Vagina (tissue), 2 donors: ENCODE measurements around the gene ZCCHC7. TPM values are rescaled to one million over a fixed set of nuclear protein-coding genes. Genes with fewer than 3 reads are reported as not detected.

ENCODE experiments used
- DNase-seq, 2 donors: peaks; one replicate each; pipeline ENCODE4 v3.0.0-alpha.2; 2017; ENCODE audit errors: extremely low spot score in 2 of 2
- H3K27ac ChIP-seq: fragments of 200-600 bp; sonication (generic); one replicate; pipeline ENCODE4 v1.5.1; 2019
- H3K27me3 ChIP-seq: fragments of 200-600 bp; sonication (generic); one replicate; pipeline ENCODE4 v1.5.1; 2019
- H3K36me3 ChIP-seq, 2 donors: fragments of 200-600 bp; sonication (generic); one replicate each; pipeline ENCODE4 v1.5.1; 2017 to 2019
- H3K4me1 ChIP-seq: fragments of 200-600 bp; sonication (generic); one replicate; pipeline ENCODE4 v1.5.1; 2019
- H3K4me3 ChIP-seq, 2 donors: fragments of 200-600 bp; sonication (generic); 1 replicate in 1 of 2; 2 replicates in 1 of 2; pipeline ENCODE4 v1.5.1; 2016 to 2019
- H3K9me3 ChIP-seq: fragments of 200-600 bp; sonication (generic); one replicate; pipeline ENCODE4 v1.5.1; 2019
- CTCF ChIP-seq, 3 experiments: fragments of 450-650 bp in 2 of 3; fragments of 200-600 bp in 1 of 3; sonication (generic) in 1 of 3; IDR thresholded peaks; one replicate each; pipeline ENCODE4 v1.5.1; 2017 to 2019; ENCODE audit warnings: antibody characterized with exemption in 3 of 3, mild to moderate bottlenecking in 2 of 3, moderate library complexity in 2 of 3
- POLR2A ChIP-seq, 2 donors: fragments of 450-650 bp; IDR thresholded peaks; one replicate each; pipeline ENCODE4 v1.6.1; 2017; ENCODE audit warnings: antibody characterized with exemption in 2 of 2, mild to moderate bottlenecking in 2 of 2, moderate library complexity in 2 of 2
- POLR2AphosphoS5 ChIP-seq, 2 donors: sonication (generic); formaldehyde crosslinking; IDR thresholded peaks; one replicate each; pipeline ENCODE4 v1.9.0; 2017; ENCODE audit warnings: antibody characterized with exemption in 2 of 2, mild to moderate bottlenecking in 2 of 2, low read depth in 1 of 2; ENCODE audit not compliant: insufficient read depth in 1 of 2
- intact Hi-C: fragments of 100-400 bp; cut with DNase I; formaldehyde crosslinking; loops from one replicate; pipeline ENCODE4 v1.15.1; 2023
- total RNA-seq: library from RNA; depleted of rRNA; stranded (reverse); fragments of >200 nt; gene quantifications from one replicate; pipeline ENCODE4 v1.2.3, GENCODE V29; 2016

Gene ZCCHC7
- total RNA-seq, 1 donor from 2014 or later: 15.2 TPM

DNA sequence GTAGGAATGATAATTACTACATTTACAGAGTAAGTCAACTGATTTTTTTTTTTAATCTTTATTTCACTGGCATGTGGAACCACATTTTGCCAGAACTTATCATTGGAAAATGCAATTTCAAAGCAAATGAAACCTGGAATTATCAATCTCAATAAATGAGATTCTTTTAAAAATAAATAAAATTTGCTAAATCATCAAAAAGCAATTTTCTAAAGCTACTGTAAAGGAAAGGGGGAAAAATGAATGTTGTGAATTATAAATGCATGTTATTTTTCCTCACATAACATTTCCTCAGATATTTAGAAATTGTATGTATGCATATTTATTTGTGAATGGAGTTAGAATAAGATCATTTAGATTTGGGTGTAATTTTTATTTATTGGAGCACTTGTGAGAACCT lies 212.2 kb downstream of the ZCCHC7 start:
- no peaks in the 10 kb centered on the region for H3K36me3 ChIP-seq
- no peaks in the 10 kb centered on the region for H3K4me1 ChIP-seq
- no peak overlapping the region for H3K4me3 ChIP-seq
- H3K27me3 ChIP-seq: no peaks in the 10 kb centered on the region
- TF ChIP-seq POLR2A (IDR thresholded peaks at IDR 0.05): no peak
- no peak for TF ChIP-seq CTCF (IDR thresholded peaks at IDR 0.05)
- no peak for TF ChIP-seq POLR2AphosphoS5 (IDR thresholded peaks at IDR 0.05; ENCODE audit: insufficient read depth in 1 of 2, low read depth in 1 of 2)
- H3K9me3 ChIP-seq: no peaks in the 10 kb centered on the region
- no peak for DNase-seq
- intact Hi-C loops: no loop called here
- no peak overlapping the region for H3K27ac ChIP-seq

- Histone ChIP-seq H3K4me1 (no peaks in the 10 kb centered on the region), H3K36me3 (no peaks in the 10 kb centered on the region), H3K4me3 (no peak overlapping the region), H3K27me3 (no peaks in the 10 kb centered on the region), H3K9me3 (no peaks in the 10 kb centered on the region), H3K27ac (no peak overlapping the region)
- no peak for DNase-seq
- intact Hi-C loops: no loop called here
- TF ChIP-seq POLR2AphosphoS5 (IDR thresholded peaks at IDR 0.05; ENCODE audit: insufficient read depth in 1 of 2, low read depth in 1 of 2) (no peak), CTCF (IDR thresholded peaks at IDR 0.05) (no peak), POLR2A (IDR thresholded peaks at IDR 0.05) (no peak)
Observed at GRCh38 chr9:37333288-37333687, 212.9 kb downstream of the ZCCHC7 start.

DNA sequence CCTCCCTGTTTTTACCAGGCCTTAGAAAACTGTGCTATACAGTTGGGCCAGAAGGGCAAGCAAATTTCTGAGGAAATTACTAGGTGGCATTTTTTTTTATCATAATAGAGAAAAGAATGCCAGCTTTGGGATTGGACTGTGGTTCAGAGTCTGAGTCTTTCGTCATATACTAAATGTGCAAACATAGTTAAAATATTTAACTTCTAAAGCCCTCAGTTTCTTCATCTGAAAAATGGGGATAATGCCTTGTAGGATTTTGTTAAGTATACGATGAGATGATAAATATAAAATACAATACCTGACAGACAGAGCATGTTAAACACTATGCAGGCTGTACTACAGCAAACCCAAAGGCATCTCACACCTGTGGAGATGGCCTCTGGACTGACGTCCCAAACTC lies 214.9 kb downstream of the ZCCHC7 start:
- DNase-seq: no peak
- Histone ChIP-seq H3K4me1 (no peaks in the 10 kb centered on the region), H3K27ac (no peak overlapping the region), H3K36me3 (no peaks in the 10 kb centered on the region), H3K9me3 (no peaks in the 10 kb centered on the region), H3K27me3 (no peaks in the 10 kb centered on the region), H3K4me3 (no peak overlapping the region)
- TF ChIP-seq POLR2A (IDR thresholded peaks at IDR 0.05) (no peak), POLR2AphosphoS5 (IDR thresholded peaks at IDR 0.05; ENCODE audit: insufficient read depth in 1 of 2, low read depth in 1 of 2) (no peak), CTCF (IDR thresholded peaks at IDR 0.05) (no peak)
- intact Hi-C loops: no loop called here

DNA sequence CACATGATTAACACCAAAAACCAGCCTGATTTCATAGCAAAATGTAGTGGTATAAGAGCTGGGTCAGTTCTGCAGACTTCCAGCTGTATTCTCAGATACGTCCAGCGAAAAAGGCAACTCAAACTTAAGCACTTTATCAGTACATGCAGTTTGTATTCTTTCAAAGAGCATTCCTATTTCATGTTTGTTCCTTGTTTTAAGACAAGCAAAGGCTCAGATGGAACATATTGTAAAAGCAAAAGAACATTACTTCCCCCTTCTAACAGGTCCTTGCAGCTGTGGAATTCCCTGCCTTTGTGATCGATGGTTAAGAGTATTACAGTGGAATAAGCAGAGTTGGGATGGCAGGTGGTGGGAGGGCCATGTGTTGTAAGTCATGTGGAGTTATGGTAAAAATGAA lies 215.8 kb downstream of the ZCCHC7 start:
- Histone ChIP-seq H3K4me1 (no peaks in the 10 kb centered on the region), H3K27me3 (no peaks in the 10 kb centered on the region), H3K9me3 (no peaks in the 10 kb centered on the region), H3K4me3 (no peak overlapping the region), H3K36me3 (no peaks in the 10 kb centered on the region), H3K27ac (no peak overlapping the region)
- intact Hi-C loops: no loop called here
- TF ChIP-seq CTCF (IDR thresholded peaks at IDR 0.05) (no peak), POLR2AphosphoS5 (IDR thresholded peaks at IDR 0.05; ENCODE audit: insufficient read depth in 1 of 2, low read depth in 1 of 2) (no peak), POLR2A (IDR thresholded peaks at IDR 0.05) (no peak)
- DNase-seq: no peak

- no peak overlapping the region for H3K4me3 ChIP-seq
- intact Hi-C loops: no loop called here
- no peaks in the 10 kb centered on the region for H3K27me3 ChIP-seq
- no peaks in the 10 kb centered on the region for H3K9me3 ChIP-seq
- no peaks in the 10 kb centered on the region for H3K4me1 ChIP-seq
- no peak for TF ChIP-seq CTCF (IDR thresholded peaks at IDR 0.05)
- no peak for TF ChIP-seq POLR2A (IDR thresholded peaks at IDR 0.05)
- TF ChIP-seq POLR2AphosphoS5 (IDR thresholded peaks at IDR 0.05; ENCODE audit: insufficient read depth in 1 of 2, low read depth in 1 of 2): no peak
- no peaks in the 10 kb centered on the region for H3K36me3 ChIP-seq
- DNase-seq: no peak
- H3K27ac ChIP-seq: no peak overlapping the region
Observed at GRCh38 chr9:37337301-37337890, 217.0 kb downstream of the ZCCHC7 start.
